CD14-positive monocyte (primary cell): ENCODE results near the gene SMG1. TPM values are rescaled to one million over a fixed set of nuclear protein-coding genes. Genes with fewer than 3 reads are reported as not detected.

ENCODE experiments used
- DNase-seq, 3 donors: peaks; one replicate each; pipeline ENCODE4 v3.0.0-alpha.2; 2011 to 2022
- H2AFZ ChIP-seq: 2 replicates; pipeline ENCODE4 v1.6.0; 2012; ENCODE audit warnings: mild to moderate bottlenecking, low read depth, low read length, inconsistent platforms; ENCODE audit not compliant: insufficient read depth, poor library complexity, severe bottlenecking
- H3K27ac ChIP-seq, 2 donors: 1 replicate in 1 of 2; 2 replicates in 1 of 2; pipeline ENCODE4 v1.5.1; 2012 to 2013; ENCODE audit warnings: low read length in 2 of 2, control low read depth in 1 of 2, inconsistent platforms in 1 of 2, low read depth in 1 of 2, mild to moderate bottlenecking in 1 of 2
- H3K27me3 ChIP-seq, 2 donors: one replicate each; pipeline versions ENCODE4 v1.6.0 to v1.6.1; 2011 to 2013; ENCODE audit warnings: low read length in 2 of 2; ENCODE audit not compliant: control insufficient read depth in 2 of 2, insufficient read depth in 2 of 2
- H3K36me3 ChIP-seq, 2 donors: replicated peaks in 1 of 2; 1 replicate in 1 of 2; 2 replicates in 1 of 2; pipeline versions ENCODE4 v1.5.1 to v1.6.1; 2012 to 2013; ENCODE audit warnings: low read length in 2 of 2, control low read depth in 1 of 2, inconsistent platforms in 1 of 2, mild to moderate bottlenecking in 1 of 2; ENCODE audit not compliant: insufficient read depth in 2 of 2, control insufficient read depth in 1 of 2
- H3K4me1 ChIP-seq, 2 donors: 1 replicate in 1 of 2; 2 replicates in 1 of 2; pipeline versions ENCODE4 v1.5.1 to v1.6.1; 2012 to 2013; ENCODE audit warnings: low read length in 2 of 2, control low read depth in 1 of 2, inconsistent platforms in 1 of 2, mild to moderate bottlenecking in 1 of 2, moderate library complexity in 1 of 2; ENCODE audit not compliant: insufficient read depth in 2 of 2, control insufficient read depth in 1 of 2
- H3K4me2 ChIP-seq: replicated peaks from 2 replicates; pipeline ENCODE3; 2012; ENCODE audit warnings: low read length, moderate library complexity, mild to moderate bottlenecking; ENCODE audit not compliant: poor library complexity, severe bottlenecking; ENCODE audit errors: extremely low read depth
- H3K4me3 ChIP-seq, 3 experiments: fragments of 200-600 bp in 1 of 3; sonication (generic) in 1 of 3; replicated peaks in 1 of 3; 1 replicate in 2 of 3; 2 replicates in 1 of 3; pipeline ENCODE4 v1.5.1; 2011 to 2013; ENCODE audit warnings: low read length in 3 of 3, mild to moderate bottlenecking in 3 of 3, control low read depth in 2 of 3, low read depth in 2 of 3, inconsistent platforms in 1 of 3, moderate library complexity in 1 of 3
- H3K79me2 ChIP-seq: 2 replicates; pipeline ENCODE4 v1.6.0; 2012; ENCODE audit warnings: mild to moderate bottlenecking, control low read depth, inconsistent platforms, low read length, moderate library complexity; ENCODE audit not compliant: insufficient read depth
- H3K9ac ChIP-seq: 2 replicates; pipeline ENCODE4 v1.6.0; 2017; ENCODE audit warnings: low read length, mild to moderate bottlenecking; ENCODE audit not compliant: insufficient read depth, poor library complexity, severe bottlenecking
- H3K9me3 ChIP-seq, 2 donors: replicated peaks in 1 of 2; 1 replicate in 1 of 2; 2 replicates in 1 of 2; pipeline versions ENCODE4 v1.5.1 to v1.6.1; 2012 to 2013; ENCODE audit warnings: low read length in 2 of 2, control low read depth in 1 of 2; ENCODE audit not compliant: control insufficient read depth in 1 of 2, insufficient read depth in 1 of 2
- H4K20me1 ChIP-seq: 2 replicates; pipeline ENCODE4 v1.6.0; 2012; ENCODE audit warnings: mild to moderate bottlenecking, low read length, control low read depth, moderate library complexity; ENCODE audit not compliant: insufficient read depth
- H3K27ac Mint-ChIP-seq, 7 donors: one replicate each; pipeline ENCODE4 v1.8.0; 2020; ENCODE audit warnings: mild to moderate bottlenecking in 7 of 7, mixed read lengths in 7 of 7, moderate library complexity in 6 of 7, inconsistent platforms in 2 of 7
- H3K27me3 Mint-ChIP-seq, 3 donors: one replicate each; pipeline ENCODE4 v1.8.0; 2021 to 2022; ENCODE audit warnings: low read depth in 3 of 3, mild to moderate bottlenecking in 3 of 3, mixed read lengths in 3 of 3, moderate library complexity in 3 of 3, inconsistent platforms in 1 of 3
- H3K36me3 Mint-ChIP-seq, 2 donors: one replicate each; pipeline ENCODE4 v1.8.0; 2020; ENCODE audit warnings: mixed read lengths in 2 of 2, inconsistent platforms in 1 of 2, mild to moderate bottlenecking in 1 of 2
- H3K4me1 Mint-ChIP-seq: one replicate; pipeline ENCODE4 v1.8.0; 2020; ENCODE audit warnings: mild to moderate bottlenecking, mixed read lengths
- H3K4me3 Mint-ChIP-seq, 2 donors: one replicate each; pipeline ENCODE4 v1.8.0; 2020; ENCODE audit warnings: mild to moderate bottlenecking in 2 of 2, mixed read lengths in 2 of 2, moderate library complexity in 1 of 2
- H3K9me3 Mint-ChIP-seq, 7 donors: one replicate each; pipeline ENCODE4 v1.8.0; 2020 to 2022; ENCODE audit warnings: mixed read lengths in 7 of 7, mild to moderate bottlenecking in 6 of 7, moderate library complexity in 6 of 7, inconsistent platforms in 2 of 7
- CTCF ChIP-seq: fragments of 200-600 bp; IDR thresholded peaks from one replicate; pipeline ENCODE4 v1.8.0; 2022; ENCODE audit warnings: antibody characterized with exemption, mild to moderate bottlenecking
- WGBS: methylation state at CpG from one replicate; pipeline ENCODE4 v1.1.5; 2013; ENCODE audit warnings: missing lambda C conversion rate; ENCODE audit not compliant: insufficient coverage; 5-methylcytosine and 5-hydroxymethylcytosine counted together
- intact Hi-C, 2 donors: fragments of 100-400 bp; cut with micrococcal nuclease; formaldehyde crosslinking; loops; one replicate each; pipeline versions ENCODE4 v1.15.0 to v1.15.1; 2023
- polyA plus RNA-seq, 3 donors: library from polyadenylated mRNA; depleted of rRNA in 1 of 3; unstranded in 2 of 3; stranded (reverse) in 1 of 3; fragments of 300-500 nt in 2 of 3; fragments of >200 nt in 1 of 3; fragmentation: Illumina TruSeq in 2 of 3; gene quantifications; 1 replicate in 2 of 3; 2 replicates in 1 of 3; pipeline ENCODE4 v1.2.3, GENCODE V29; 2012 to 2021

SMG1 gene
- polyA plus RNA-seq, 3 donors = 2.4 to 31.8 (median 7.1) TPM

- DNase-seq = no peak
- TF ChIP-seq CTCF = no peak
- no peak overlapping the region for H3K27ac ChIP-seq
- H3K27ac Mint-ChIP-seq = no peak overlapping the region
- H3K4me1 ChIP-seq = peaks cover 9 to 13% of the 10 kb centered on the region in 2 donors
- no peaks in the 10 kb centered on the region for H4K20me1 ChIP-seq
- peaks cover 9% of the 10 kb centered on the region for H3K4me1 Mint-ChIP-seq
- H3K4me3 ChIP-seq = no peak overlapping the region
- H3K36me3 ChIP-seq = no peaks in the 10 kb centered on the region
- 92% methylated on average over 3 of the region's 7 CpGs for WGBS
- H3K9me3 Mint-ChIP-seq = peaks cover 0 to 5% (median 0%) of the 10 kb centered on the region in 7 donors
- H3K27me3 ChIP-seq = no peaks in the 10 kb centered on the region
- no peaks in the 10 kb centered on the region for H3K9me3 ChIP-seq
- no peak overlapping the region for H3K9ac ChIP-seq
- H3K36me3 Mint-ChIP-seq = no peaks in the 10 kb centered on the region
- no peak overlapping the region for H3K4me3 Mint-ChIP-seq
- no peak overlapping the region for H3K4me2 ChIP-seq
- no peaks in the 10 kb centered on the region for H3K79me2 ChIP-seq
- intact Hi-C loops = no loop called here
- peaks cover 0 to 3% (median 0%) of the 10 kb centered on the region in 3 donors for H3K27me3 Mint-ChIP-seq
- H2AFZ ChIP-seq = no peak overlapping the region
These were observed 19.0 kb upstream of the SMG1 start for GRCh38 chr16:18945233-18945632.

- intact Hi-C loops = no loop called here
- 94% methylated on average over 5 of the region's 7 CpGs for WGBS
- Histone ChIP-seq H4K20me1 (no peaks in the 10 kb centered on the region), H3K4me2 (no peak overlapping the region), H3K4me3 (no peak overlapping the region), H3K9me3 (no peaks in the 10 kb centered on the region), H3K9ac (no peak overlapping the region), H3K27me3 (no peaks in the 10 kb centered on the region), H3K36me3 (no peaks in the 10 kb centered on the region), H2AFZ (no peak overlapping the region), H3K4me1 (peaks cover 9 to 13% of the 10 kb centered on the region in 2 donors), H3K79me2 (no peaks in the 10 kb centered on the region), H3K27ac (no peak overlapping the region)
- TF ChIP-seq CTCF = no peak
- Mint-ChIP-seq H3K27me3 (peaks cover 0 to 3% (median 0%) of the 10 kb centered on the region in 3 donors), H3K27ac (no peak overlapping the region), H3K4me1 (peaks cover 9% of the 10 kb centered on the region), H3K4me3 (no peak overlapping the region), H3K9me3 (peaks cover 0 to 5% (median 0%) of the 10 kb centered on the region in 7 donors), H3K36me3 (no peaks in the 10 kb centered on the region)
- DNase-seq = no peak
These were observed 17.2 kb upstream of the SMG1 start for GRCh38 chr16:18943414-18943813.
